A673 (cell line): ENCODE measurements around the gene PRSS48.

Experiments used
- CTCF ChIP-seq: fragments of 300-800, 200-600 bp; sonication (generic); conservative IDR thresholded peaks from 2 replicates; pipeline ENCODE4 v1.5.1; 2017; ENCODE audit warnings: low read depth, mild to moderate bottlenecking, antibody characterized with exemption, low read length, moderate library complexity, mixed read lengths
- EZH2 ChIP-seq: fragments of 200-600 bp; sonication (generic); IDR thresholded peaks from 2 replicates; pipeline ENCODE4 v1.6.1; 2017; ENCODE audit warnings: borderline replicate concordance, low read depth, mild to moderate bottlenecking, mixed read lengths, antibody characterized with exemption, low read length; ENCODE audit not compliant: poor library complexity, severe bottlenecking

- TF ChIP-seq CTCF (no peak), EZH2 (no peak)
Measured at GRCh38 chr4:151231915-151232595, 44.9 kb upstream of the PRSS48 start.
